Measurements from ENCODE around the gene GMCL2. TPM values are rescaled to one million over a fixed set of nuclear protein-coding genes. Genes with fewer than 3 reads are reported as not detected.
A peak's percentile ranks its signal among the peaks of the same experiment; 100 is the strongest.

The GMCL2 gene
- total and polyA plus RNA-seq, 5 donors from 2014 or later = 0.11 TPM; not detected in 4

- no peak overlapping the region for H3K27ac Mint-ChIP-seq
- no peak overlapping the region for H3K4me3 Mint-ChIP-seq
- H3K27me3 Mint-ChIP-seq = peaks cover 47% of the 10 kb centered on the region
- Histone ChIP-seq H3K4me3 (ENCODE audit: low read depth, low read length) (no peak overlapping the region), H3K27ac (ENCODE audit: insufficient read depth, low read length, poor library complexity, severe bottlenecking) (no peak overlapping the region), H3K36me3 (ENCODE audit: control insufficient read depth, insufficient read depth, low read length) (no peaks in the 10 kb centered on the region), H3K27me3 (ENCODE audit: control insufficient read depth, insufficient read depth, low read length) (peaks cover 7% of the 10 kb centered on the region), H3K9me3 (ENCODE audit: control insufficient read depth in 2 of 2, low read length in 2 of 2) (no peaks in the 10 kb centered on the region), H3K4me1 (ENCODE audit: control insufficient read depth, insufficient read depth, low read length, poor library complexity, severe bottlenecking) (no peaks in the 10 kb centered on the region)
- no peaks in the 10 kb centered on the region for H3K36me3 Mint-ChIP-seq
- peaks cover 0 to 3% (median 0%) of the 10 kb centered on the region in 7 donors for H3K9me3 Mint-ChIP-seq
- peaks cover 0 to 4% (median 2%) of the 10 kb centered on the region in 4 donors for H3K4me1 Mint-ChIP-seq
- DNase-seq (no peak), ATAC-seq (ENCODE audit: low read depth in 2 of 2) (no peak)
Observed at GRCh38 chr5:178189433-178189832, 2.3 kb upstream of the GMCL2 start.

GRCh38 chr5:178186427-178186826 lies 744 bp downstream of the GMCL2 start:
- Mint-ChIP-seq H3K4me1 (peaks cover 0 to 7% (median 3%) of the 10 kb centered on the region in 4 donors), H3K4me3 (no peak overlapping the region), H3K36me3 (no peaks in the 10 kb centered on the region), H3K9me3 (no peaks in the 10 kb centered on the region), H3K27ac (no peak overlapping the region), H3K27me3 (peaks cover 21% of the 10 kb centered on the region)
- no peak overlapping the region for H3K4me3 ChIP-seq (ENCODE audit: low read depth, low read length)
- DNase-seq (no peak), ATAC-seq (ENCODE audit: low read depth in 2 of 2) (no peak)
- H3K9me3 ChIP-seq (ENCODE audit: control insufficient read depth in 2 of 2, low read length in 2 of 2) = no peaks in the 10 kb centered on the region
- no peak overlapping the region for H3K27ac ChIP-seq (ENCODE audit: insufficient read depth, low read length, poor library complexity, severe bottlenecking)
- no peaks in the 10 kb centered on the region for H3K4me1 ChIP-seq (ENCODE audit: control insufficient read depth, insufficient read depth, low read length, poor library complexity, severe bottlenecking)
- H3K27me3 ChIP-seq (ENCODE audit: control insufficient read depth, insufficient read depth, low read length) = no peaks in the 10 kb centered on the region
- no peaks in the 10 kb centered on the region for H3K36me3 ChIP-seq (ENCODE audit: control insufficient read depth, insufficient read depth, low read length)

GRCh38 chr5:178182158-178182876 lies 4.9 kb downstream of the GMCL2 start:
- H3K36me3 Mint-ChIP-seq = no peaks in the 10 kb centered on the region
- ATAC-seq (ENCODE audit: low read depth in 2 of 2) = no peak
- no peaks in the 10 kb centered on the region for H3K27me3 ChIP-seq (ENCODE audit: control insufficient read depth, insufficient read depth, low read length)
- H3K4me3 ChIP-seq (ENCODE audit: low read depth, low read length) = no peak overlapping the region
- no peaks in the 10 kb centered on the region for H3K9me3 ChIP-seq (ENCODE audit: control insufficient read depth in 2 of 2, low read length in 2 of 2)
- H3K9me3 Mint-ChIP-seq = peaks cover 0 to 4% (median 0%) of the 10 kb centered on the region in 7 donors
- no peaks in the 10 kb centered on the region for H3K4me1 ChIP-seq (ENCODE audit: control insufficient read depth, insufficient read depth, low read length, poor library complexity, severe bottlenecking)
- no peaks in the 10 kb centered on the region for H3K36me3 ChIP-seq (ENCODE audit: control insufficient read depth, insufficient read depth, low read length)
- no peak overlapping the region for H3K4me3 Mint-ChIP-seq
- DNase-seq = peak in 1 of 3 donors; percentile 14
- no peak overlapping the region for H3K27ac ChIP-seq (ENCODE audit: insufficient read depth, low read length, poor library complexity, severe bottlenecking)
- H3K27me3 Mint-ChIP-seq = peaks cover 6% of the 10 kb centered on the region
- H3K4me1 Mint-ChIP-seq = peaks cover 0 to 7% (median 3%) of the 10 kb centered on the region in 4 donors
- peak overlapping the region in 1 of 3 donors; percentile 81 for H3K27ac Mint-ChIP-seq

GRCh38 chr5:178180141-178180863 lies 6.9 kb downstream of the GMCL2 start:
- Histone ChIP-seq H3K27ac (ENCODE audit: insufficient read depth, low read length, poor library complexity, severe bottlenecking) (no peak overlapping the region), H3K27me3 (ENCODE audit: control insufficient read depth, insufficient read depth, low read length) (no peaks in the 10 kb centered on the region), H3K4me1 (ENCODE audit: control insufficient read depth, insufficient read depth, low read length, poor library complexity, severe bottlenecking) (no peaks in the 10 kb centered on the region), H3K4me3 (ENCODE audit: low read depth, low read length) (no peak overlapping the region), H3K9me3 (ENCODE audit: control insufficient read depth in 2 of 2, low read length in 2 of 2) (no peaks in the 10 kb centered on the region), H3K36me3 (ENCODE audit: control insufficient read depth, insufficient read depth, low read length) (no peaks in the 10 kb centered on the region)
- H3K36me3 Mint-ChIP-seq = no peaks in the 10 kb centered on the region
- H3K27me3 Mint-ChIP-seq = no peaks in the 10 kb centered on the region
- H3K9me3 Mint-ChIP-seq = peaks cover 0 to 4% (median 0%) of the 10 kb centered on the region in 7 donors
- no peak overlapping the region for H3K27ac Mint-ChIP-seq
- H3K4me3 Mint-ChIP-seq = no peak overlapping the region
- no peak for DNase-seq
- H3K4me1 Mint-ChIP-seq = peaks cover 0 to 7% (median 3%) of the 10 kb centered on the region in 4 donors
- no peak for ATAC-seq (ENCODE audit: low read depth in 2 of 2)

GRCh38 chr5:178177569-178177968 lies 9.6 kb downstream of the GMCL2 start:
- no peak for ATAC-seq (ENCODE audit: low read depth in 2 of 2)
- no peaks in the 10 kb centered on the region for H3K36me3 Mint-ChIP-seq
- Histone ChIP-seq H3K36me3 (ENCODE audit: control insufficient read depth, insufficient read depth, low read length) (no peaks in the 10 kb centered on the region), H3K27me3 (ENCODE audit: control insufficient read depth, insufficient read depth, low read length) (no peaks in the 10 kb centered on the region), H3K4me3 (ENCODE audit: low read depth, low read length) (no peak overlapping the region), H3K4me1 (ENCODE audit: control insufficient read depth, insufficient read depth, low read length, poor library complexity, severe bottlenecking) (no peaks in the 10 kb centered on the region), H3K9me3 (ENCODE audit: control insufficient read depth in 2 of 2, low read length in 2 of 2) (no peaks in the 10 kb centered on the region), H3K27ac (ENCODE audit: insufficient read depth, low read length, poor library complexity, severe bottlenecking) (no peak overlapping the region)
- H3K27ac Mint-ChIP-seq = no peak overlapping the region
- no peaks in the 10 kb centered on the region for H3K27me3 Mint-ChIP-seq
- peaks cover 0 to 4% (median 0%) of the 10 kb centered on the region in 7 donors for H3K9me3 Mint-ChIP-seq
- H3K4me1 Mint-ChIP-seq = peaks cover 0 to 7% (median 3%) of the 10 kb centered on the region in 4 donors
- H3K4me3 Mint-ChIP-seq = no peak overlapping the region
- no peak for DNase-seq

GRCh38 chr5:178176791-178177190 lies 10.4 kb downstream of the GMCL2 start:
- no peak overlapping the region for H3K27ac ChIP-seq (ENCODE audit: insufficient read depth, low read length, poor library complexity, severe bottlenecking)
- no peaks in the 10 kb centered on the region for H3K9me3 ChIP-seq (ENCODE audit: control insufficient read depth in 2 of 2, low read length in 2 of 2)
- H3K4me1 Mint-ChIP-seq = peaks cover 0 to under 1% (median 0%) of the 10 kb centered on the region in 4 donors

GRCh38 chr5:178174456-178174855 lies 12.7 kb downstream of the GMCL2 start:
- no peaks in the 10 kb centered on the region for H3K9me3 ChIP-seq (ENCODE audit: control insufficient read depth in 2 of 2, low read length in 2 of 2)
- H3K4me1 ChIP-seq (ENCODE audit: control insufficient read depth, insufficient read depth, low read length, poor library complexity, severe bottlenecking) = no peaks in the 10 kb centered on the region
- H3K4me3 ChIP-seq (ENCODE audit: low read depth, low read length) = no peak overlapping the region
- ATAC-seq (ENCODE audit: low read depth in 2 of 2) = no peak
- DNase-seq = no peak
- Mint-ChIP-seq H3K36me3 (no peaks in the 10 kb centered on the region), H3K9me3 (peaks cover 0 to 4% (median 0%) of the 10 kb centered on the region in 7 donors), H3K27me3 (peaks cover 5% of the 10 kb centered on the region), H3K4me3 (no peak overlapping the region), H3K4me1 (no peaks in the 10 kb centered on the region), H3K27ac (no peak overlapping the region)
- no peak overlapping the region for H3K27ac ChIP-seq (ENCODE audit: insufficient read depth, low read length, poor library complexity, severe bottlenecking)
- H3K27me3 ChIP-seq (ENCODE audit: control insufficient read depth, insufficient read depth, low read length) = no peaks in the 10 kb centered on the region
- no peaks in the 10 kb centered on the region for H3K36me3 ChIP-seq (ENCODE audit: control insufficient read depth, insufficient read depth, low read length)

More at GRCh38 chr5:178176791-178177190, 10.4 kb downstream of the GMCL2 start:
- H3K4me3 Mint-ChIP-seq = no peak overlapping the region
- ATAC-seq (ENCODE audit: low read depth in 2 of 2) (no peak), DNase-seq (no peak)
- H3K27me3 Mint-ChIP-seq = no peaks in the 10 kb centered on the region
- H3K36me3 Mint-ChIP-seq = no peaks in the 10 kb centered on the region
- no peak overlapping the region for H3K4me3 ChIP-seq (ENCODE audit: low read depth, low read length)
- H3K9me3 Mint-ChIP-seq = peaks cover 0 to 4% (median 0%) of the 10 kb centered on the region in 7 donors
- no peaks in the 10 kb centered on the region for H3K36me3 ChIP-seq (ENCODE audit: control insufficient read depth, insufficient read depth, low read length)
- H3K4me1 ChIP-seq (ENCODE audit: control insufficient read depth, insufficient read depth, low read length, poor library complexity, severe bottlenecking) = no peaks in the 10 kb centered on the region
- H3K27me3 ChIP-seq (ENCODE audit: control insufficient read depth, insufficient read depth, low read length) = no peaks in the 10 kb centered on the region
- H3K27ac Mint-ChIP-seq = peak overlapping the region in 1 of 3 donors; percentile 90
